Measurements from ENCODE around the gene IL3RA. TPM values are rescaled to one million over a fixed set of nuclear protein-coding genes. Genes with fewer than 3 reads are reported as not detected.

IL3RA gene
- total and polyA plus RNA-seq, 2 of the 8 experiments (the other 6 are each of a cell fraction or from before 2014, with no cell fraction given), result 0.11 TPM; not detected in 1

GRCh38 chrX:1313788-1314187 is 22.8 kb upstream of the IL3RA start (continued):
- TF ChIP-seq RNF2 (IDR thresholded peaks at IDR 0.05; ENCODE audit: borderline replicate concordance, low read depth, low read length, missing control alignments, poor library complexity, severe bottlenecking) (no peak), KDM4A (IDR thresholded peaks at IDR 0.05; ENCODE audit: low read depth, low read length, severe bottlenecking) (no peak), E2F6 (IDR thresholded peaks at IDR 0.05) (no peak), SIN3A (conservative IDR thresholded peaks at IDR 0.05 in 1 of 2, IDR thresholded peaks at IDR 0.05 in 1 of 2; ENCODE audit: low read depth in 1 of 2, low read length in 2 of 2) (no peak)

Data from H1 (cell line).